Measurements from ENCODE around the gene IL9.

Gene IL9

DNA sequence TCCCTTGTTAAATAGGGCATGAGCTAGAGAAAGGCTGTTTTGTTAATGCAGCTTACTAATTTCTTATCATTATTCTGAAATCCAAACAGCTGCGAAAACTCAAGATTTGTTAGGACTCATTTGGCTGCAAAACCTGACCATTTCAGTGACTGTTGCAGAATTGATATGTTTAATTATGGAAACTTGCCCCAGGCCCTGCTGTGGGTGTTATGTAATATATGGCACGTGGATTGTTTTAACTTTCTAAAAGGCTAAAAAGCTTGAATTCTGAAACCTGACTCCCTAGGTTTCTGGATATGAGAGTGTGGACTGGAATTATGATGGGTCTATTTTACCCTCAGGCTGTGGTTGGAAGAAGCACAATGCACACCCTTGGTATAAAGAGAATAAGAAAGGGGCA, 4.4 kb downstream of the IL9 start:
- no peak for DNase-seq (ENCODE audit: low read depth in 2 of 2)

DNA sequence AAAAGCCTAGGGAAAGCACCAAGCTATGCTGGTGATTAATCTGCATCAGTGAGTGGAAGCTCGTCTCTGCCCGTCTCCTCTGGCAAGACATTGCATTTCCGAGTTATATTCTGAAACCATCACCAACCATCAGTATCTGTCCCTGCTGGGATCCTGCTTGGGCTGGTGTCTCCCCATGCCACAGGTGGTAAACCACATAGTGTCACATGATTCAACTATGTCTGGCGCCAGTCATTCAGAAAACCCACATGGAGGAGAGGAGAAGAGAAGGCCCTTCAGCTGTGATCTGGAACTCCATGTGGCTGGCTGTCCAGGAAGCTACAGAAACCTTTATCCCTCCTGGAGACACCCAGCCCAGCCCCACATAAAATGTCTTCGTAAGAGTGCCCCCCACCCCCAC, 4.8 kb downstream of the IL9 start:
- no peak for DNase-seq (ENCODE audit: low read depth in 2 of 2)

DNA sequence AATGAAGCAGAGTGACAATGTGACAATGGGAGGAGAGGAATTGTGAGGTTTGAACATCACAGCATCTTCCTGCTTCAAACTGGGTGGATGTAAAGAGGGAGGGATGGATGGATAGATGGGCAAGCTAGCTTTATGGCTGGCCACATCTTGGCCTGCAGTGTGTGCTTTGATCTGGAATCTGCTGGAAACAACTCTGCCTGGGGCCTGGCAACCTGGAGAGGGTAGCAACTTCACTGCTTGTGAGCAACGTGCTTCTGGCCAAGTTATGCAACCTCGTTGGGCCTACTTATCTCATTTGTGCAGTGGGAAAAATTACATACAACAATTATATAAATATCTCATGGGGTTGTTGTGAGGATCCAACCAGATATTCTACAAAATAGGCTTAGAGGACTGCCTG, 5.3 kb downstream of the IL9 start:
- no peak for DNase-seq (ENCODE audit: low read depth in 2 of 2)

DNA sequence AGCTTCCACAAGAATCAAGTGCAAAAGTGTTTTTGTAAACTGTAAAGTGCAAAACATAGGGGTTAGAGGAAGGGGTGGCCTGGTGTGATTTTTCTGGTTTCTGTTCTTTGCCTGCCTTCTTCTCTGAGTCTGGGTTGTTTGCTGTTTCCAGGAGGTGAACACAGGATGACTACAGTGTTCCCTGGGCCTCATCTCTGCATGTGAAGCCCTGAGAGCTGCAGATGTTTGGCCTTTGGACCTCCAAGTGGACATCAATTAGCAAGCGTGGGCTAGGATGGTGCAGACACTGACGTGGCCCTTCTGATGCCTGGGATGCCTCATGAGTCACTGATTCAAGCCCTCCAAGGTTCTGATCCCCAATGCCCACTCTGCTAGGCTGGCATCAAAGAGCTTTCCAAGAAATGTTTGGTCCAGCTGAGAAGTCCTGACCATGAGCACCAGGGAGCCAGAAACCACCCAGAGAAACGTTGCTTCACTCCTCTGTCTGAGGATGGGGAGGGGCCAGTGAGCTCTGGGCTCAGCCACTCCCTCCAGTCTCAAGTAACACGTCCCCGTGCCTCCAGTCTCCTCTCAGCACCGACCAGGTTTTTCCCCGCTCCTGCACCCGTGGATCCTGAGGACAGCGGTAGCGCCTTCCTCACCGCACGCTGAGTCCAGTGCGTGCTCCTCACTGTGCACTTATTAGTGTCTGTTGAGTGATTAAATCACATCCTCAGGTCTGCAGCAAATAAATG, 7.6 kb downstream of the IL9 start:
- DNase-seq (ENCODE audit: low read depth in 2 of 2) = no peak

DNA sequence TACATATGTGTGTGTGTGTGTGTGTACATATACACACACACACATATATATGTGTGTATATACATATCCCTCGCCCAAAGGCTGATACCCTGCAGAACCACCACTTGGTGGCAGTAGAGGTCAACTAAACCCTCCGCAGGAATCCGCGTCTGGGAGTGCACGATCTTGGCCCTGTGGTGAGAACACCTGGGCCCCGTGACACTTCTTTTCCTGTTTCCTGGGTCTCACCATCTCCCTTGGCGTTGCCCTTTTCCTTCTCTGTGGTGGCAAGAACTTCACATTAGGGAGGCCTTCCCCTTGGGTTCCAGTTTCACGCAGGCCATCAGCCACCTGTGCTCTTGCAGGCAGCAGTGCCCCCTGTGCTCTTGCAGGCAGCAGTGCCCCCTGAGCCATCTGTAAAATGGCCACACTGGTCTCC, 8.2 kb downstream of the IL9 start:
- DNase-seq (ENCODE audit: low read depth in 2 of 2) = peak; percentile 23 to 26

DNA sequence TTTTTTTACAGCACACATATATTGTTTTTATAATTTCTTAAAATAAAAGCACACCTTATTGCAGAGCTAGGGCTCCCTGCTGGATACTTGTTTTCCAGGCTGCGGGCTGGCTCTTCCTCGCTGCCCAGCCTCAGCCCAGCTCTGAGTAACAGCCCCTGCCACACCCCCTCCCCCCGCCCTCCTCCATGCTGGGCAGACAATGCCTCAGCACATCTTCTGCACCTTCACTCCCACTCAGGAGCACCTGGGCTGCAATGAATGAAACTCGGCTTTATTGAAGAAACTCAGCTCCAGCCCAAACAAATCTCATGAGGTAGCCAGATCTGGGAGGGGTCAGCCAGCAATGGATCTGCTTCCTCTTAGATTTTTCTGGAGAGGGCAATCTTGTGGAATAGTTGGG, 9.5 kb downstream of the IL9 start:
- DNase-seq (ENCODE audit: low read depth in 2 of 2) = no peak

DNA sequence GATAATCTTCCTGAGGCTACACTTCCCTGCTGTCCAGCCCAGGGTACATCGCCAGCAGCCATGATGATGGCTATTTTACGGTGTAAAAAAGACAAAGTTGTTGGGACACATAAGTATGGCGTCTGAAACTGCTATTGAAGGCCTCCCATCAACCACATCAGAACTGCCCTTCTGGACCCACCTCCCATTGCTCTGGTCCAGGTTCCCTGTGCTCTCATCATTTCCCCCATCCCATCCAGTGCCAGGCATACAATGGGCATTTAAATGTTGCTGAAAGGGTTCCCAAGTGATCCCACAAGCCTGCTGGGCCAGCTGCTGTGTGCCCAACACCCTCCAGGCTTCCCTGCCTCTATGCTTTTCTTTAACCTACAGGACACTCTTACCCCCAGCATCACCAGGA, 10.6 kb downstream of the IL9 start:
- no peak for DNase-seq (ENCODE audit: low read depth in 2 of 2)

DNA sequence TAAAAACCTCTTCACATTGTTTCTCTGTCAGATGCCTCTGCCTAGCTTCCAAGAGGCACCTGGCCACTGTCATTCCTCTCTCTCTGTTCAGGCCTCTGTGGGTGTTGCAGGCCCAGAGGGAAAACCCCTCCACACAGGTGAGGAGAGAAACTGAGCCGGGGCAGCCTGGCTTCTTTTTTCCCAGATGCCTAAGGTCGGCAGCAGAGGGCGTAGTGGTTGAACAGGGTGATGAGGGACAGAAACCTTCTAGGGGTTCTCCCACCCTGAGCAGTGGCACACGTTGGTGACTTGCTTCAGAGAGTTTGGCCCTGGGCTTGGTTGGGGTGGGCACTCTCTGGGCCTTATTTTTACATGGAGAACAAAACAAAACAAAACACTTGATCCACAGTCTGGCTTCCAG, 12.2 kb downstream of the IL9 start:
- no peak for DNase-seq (ENCODE audit: low read depth in 2 of 2)

DNA sequence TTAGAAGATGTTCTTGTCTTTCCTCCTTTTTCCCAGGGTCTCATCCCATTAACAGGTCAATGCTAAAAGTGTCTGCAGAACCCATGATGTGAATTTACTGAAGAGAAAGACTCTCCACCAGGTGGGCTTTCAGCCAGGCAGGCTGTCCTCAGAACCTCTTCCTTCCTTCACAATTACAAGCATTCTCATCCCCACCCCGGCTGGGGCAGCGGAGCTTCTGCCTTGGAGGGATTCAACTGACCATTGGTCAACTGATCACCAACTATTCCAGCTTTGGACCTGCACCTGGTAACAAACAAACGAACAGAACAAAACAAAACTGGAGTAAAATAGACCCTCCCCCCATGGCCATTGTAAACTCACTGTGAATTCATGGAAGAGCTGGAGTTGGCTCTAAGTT, 12.6 kb downstream of the IL9 start:
- no peak for DNase-seq (ENCODE audit: low read depth in 2 of 2)

DNA sequence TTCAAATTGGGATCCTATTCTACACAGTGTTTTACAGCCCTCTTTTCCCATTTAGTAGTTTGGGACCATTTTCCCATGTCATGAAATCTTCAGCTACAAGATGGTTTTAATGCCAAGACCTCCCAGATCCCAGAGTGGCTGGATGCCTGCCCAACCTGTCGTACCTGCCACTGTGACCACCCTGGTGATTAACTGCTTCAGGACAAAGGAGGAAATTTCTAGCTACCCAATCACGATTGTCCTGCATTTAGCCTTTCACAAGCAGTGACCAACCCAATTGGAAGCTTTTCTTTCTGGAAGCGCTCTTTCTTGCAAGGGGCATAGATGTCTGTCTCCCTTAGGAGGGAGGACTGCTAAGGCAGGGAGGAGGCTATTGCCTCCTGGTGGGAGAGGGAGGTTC, 13.8 kb downstream of the IL9 start:
- no peak for DNase-seq (ENCODE audit: low read depth in 2 of 2)

DNA sequence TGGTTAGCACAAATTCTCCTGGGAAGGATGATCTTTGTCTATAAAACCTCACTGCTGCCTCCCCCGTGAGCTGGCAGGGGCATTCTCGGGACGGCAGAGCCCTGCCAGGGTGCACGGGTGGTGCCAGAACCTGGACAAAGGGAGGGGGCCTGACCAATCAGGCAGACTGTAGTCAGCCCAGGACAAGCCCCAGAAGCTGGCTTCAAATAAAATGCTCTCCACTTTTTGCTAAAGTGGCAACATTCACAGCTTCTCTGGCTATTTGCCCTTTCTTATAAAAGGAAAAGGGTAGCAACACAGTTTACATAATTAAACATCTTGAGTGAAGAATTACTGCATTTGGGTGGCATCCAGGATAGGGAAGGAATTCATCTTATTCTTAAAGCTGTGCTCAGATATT, 14.4 kb downstream of the IL9 start:
- no peak for DNase-seq (ENCODE audit: low read depth in 2 of 2)

DNA sequence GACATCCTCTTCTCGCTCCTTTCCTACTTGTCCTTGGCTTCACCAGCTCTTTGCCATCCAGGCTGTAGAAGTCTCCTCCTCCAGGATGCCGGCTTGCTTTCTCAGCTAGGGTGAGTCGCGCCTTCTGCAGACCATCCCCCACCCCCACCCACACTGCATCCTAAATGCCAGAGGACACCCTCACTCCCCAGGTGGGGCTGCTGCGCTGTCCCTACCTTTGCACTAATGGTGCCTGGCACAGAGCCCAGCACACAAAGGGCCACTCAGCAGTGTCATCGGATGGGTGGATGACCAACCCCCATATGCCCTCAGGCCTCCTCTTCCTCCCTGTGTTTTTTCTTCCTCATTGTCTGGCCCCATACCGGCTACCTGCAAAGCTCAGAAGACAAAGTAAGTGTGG, 14.8 kb downstream of the IL9 start:
- no peak for DNase-seq (ENCODE audit: low read depth in 2 of 2)

DNA sequence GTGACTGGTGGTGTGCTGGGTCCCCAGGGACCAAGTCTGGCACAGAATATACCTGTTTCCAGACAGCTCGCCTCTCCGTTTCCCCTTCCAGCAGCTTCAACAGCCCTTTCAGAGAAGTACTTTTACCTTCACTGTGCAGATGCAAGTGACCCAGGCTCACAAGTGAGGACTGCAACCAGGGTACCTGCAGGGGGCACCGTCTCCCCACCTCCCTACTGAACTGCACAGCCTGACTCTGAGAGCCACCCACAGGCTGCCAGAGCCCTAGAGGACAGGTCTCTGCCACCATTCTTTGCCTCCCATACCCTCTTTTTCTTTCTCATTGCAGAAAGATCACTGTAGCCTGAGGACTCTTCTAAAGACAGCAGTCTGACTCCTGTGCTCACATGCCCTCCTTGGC, 15.4 kb downstream of the IL9 start:
- DNase-seq (ENCODE audit: low read depth in 2 of 2) = no peak

DNA sequence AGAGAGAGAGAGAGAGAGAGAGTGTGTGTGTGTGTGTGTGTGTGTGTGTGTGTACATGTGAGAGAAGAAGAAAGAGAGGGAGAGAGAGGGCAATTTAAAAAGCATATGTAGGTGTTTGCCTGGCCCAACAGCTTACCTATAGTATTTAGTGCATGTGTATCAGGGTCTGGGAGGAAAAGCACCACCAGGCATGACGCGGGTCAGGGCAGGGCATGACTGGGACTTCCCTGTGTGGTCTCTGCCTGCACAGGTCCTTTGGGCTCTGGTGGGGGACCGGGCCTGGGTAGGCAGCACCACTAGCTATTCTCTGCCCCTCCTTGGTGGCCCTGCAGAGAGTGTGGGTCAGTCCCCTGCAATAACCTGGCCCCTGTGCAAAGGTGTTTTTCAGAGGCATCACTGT, 16.1 kb downstream of the IL9 start:
- no peak for DNase-seq (ENCODE audit: low read depth in 2 of 2)

DNA sequence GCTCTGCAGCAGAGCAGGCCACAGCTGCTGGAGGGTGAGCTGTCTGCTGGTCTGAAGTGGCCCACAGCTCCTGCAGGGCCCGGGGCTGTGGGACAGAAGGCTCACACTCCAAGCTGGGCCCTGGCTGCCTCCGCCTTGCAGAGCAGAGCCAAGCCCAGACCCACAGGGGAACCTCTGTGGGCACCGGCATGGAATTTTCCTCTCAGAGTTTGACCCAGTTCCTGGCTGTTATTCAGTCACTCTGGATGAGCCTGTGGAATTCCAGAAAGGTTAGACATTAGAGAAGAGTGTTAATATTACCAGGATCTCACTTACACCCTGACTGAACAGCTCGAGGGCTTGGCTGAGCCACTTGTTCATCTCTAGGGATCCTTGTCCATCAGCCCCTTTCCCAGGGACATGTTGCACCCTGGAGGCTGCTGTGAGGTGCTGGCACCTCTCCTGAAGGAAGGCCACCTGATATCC, 17.5 kb downstream of the IL9 start:
- DNase-seq (ENCODE audit: low read depth in 2 of 2) = no peak

DNA sequence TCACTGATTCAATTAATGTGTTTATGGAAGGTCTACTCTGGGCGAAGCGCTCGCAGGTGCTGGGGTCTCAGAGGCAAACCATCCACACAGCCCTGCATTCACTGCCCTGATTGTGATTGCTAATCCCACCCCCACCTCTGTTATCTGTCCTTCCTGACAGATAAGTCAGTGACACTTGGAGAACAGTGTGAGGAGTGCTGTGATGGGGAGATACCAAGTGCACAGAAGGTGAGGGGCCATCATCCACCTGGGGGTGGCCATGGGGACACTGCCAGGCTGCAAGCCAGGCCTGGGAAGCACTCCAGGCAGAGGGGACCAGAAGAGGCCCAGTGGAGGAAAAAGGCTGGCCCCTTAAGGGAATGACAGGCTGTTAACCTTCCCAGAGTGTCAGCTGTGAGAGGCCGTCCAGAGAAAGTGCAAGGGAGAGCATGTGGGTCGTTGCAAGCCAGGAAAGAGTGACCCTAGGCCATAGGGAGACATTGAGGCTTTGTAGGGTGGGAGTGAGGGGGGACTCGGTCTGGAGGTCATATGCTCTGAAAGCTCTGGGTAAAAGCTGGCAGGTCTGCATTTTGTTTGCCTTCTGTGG, 18.0 kb downstream of the IL9 start:
- no peak for DNase-seq (ENCODE audit: low read depth in 2 of 2)

DNA sequence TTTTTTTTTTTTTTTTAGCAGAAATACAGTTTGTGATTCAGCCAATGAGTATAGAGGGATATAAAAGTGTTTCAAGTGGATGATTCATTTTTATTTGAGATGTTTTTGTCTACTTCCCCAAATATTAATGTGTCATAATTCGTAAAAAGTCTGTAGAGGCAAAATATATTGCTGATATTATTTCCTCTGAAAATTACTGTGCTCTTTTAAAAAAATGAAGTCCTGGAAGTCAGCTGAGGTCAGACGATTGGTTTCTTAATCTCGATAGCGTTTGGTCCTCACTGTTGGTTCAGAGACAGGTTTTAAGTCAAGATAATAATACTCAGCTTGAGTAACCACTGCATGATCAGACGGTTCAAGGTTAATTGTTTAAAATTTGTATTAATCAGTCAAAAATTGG, 19.5 kb downstream of the IL9 start:
- no peak for DNase-seq (ENCODE audit: low read depth in 2 of 2)

DNA sequence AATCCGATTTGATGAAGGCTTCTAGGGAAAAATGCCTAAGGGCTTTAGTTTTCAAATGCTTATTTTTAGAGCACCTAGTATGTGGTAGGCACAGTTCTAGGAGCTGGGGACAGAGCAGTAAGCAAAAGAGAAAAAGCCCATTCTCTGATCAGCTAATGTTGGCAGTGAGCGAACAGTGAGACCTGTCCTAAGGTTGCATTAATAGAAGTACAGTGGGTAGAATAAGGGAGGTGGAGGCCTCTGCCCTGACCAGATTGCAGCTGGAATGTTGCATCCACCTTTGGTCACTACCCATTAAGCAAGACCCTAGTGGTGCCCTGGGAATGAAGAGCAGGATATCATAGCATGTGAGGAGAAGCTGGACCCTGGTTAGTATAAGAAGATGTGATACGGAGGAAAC, 20.1 kb downstream of the IL9 start:
- DNase-seq (ENCODE audit: low read depth in 2 of 2) = no peak

DNA sequence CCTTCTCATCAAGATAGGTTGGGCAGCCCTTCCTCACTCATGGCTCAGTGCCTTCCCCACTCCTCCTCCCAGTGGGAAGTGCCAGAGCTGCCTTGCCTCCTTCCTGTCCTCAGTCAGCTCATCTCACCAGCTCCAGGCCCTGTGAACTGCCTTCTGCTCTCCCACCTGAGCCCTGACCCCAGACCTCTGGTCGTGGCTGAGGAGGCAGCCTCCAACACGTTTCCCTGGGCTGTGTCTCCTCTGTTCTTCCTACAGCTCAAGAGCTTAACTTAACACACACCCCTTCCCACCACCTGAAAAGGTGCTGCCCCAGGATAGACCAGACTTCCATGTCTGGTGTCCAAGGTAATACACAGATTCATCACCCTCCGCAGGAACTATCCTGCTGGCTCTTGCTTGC, 21.2 kb downstream of the IL9 start:
- DNase-seq (ENCODE audit: low read depth in 2 of 2) = no peak

DNA sequence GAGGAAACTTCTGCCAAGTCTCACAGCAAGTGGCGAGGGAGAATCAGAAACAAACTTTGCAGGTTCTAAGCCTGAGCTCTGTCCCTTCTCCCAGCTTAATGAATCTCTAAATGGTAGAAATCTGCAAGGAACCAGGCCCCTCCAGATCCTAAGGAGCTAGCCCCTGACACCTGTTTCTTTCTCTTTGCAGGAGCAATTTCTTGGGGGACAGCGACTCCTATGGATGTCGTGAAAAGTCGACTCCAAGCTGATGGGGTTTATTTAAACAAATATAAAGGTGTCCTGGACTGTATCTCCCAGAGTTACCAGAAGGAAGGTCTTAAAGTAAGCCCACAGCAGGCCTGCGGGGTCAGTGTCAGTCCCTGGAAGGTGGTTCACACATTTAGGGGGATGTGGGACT, 21.8 kb downstream of the IL9 start:
- DNase-seq (ENCODE audit: low read depth in 2 of 2) = no peak

DNA sequence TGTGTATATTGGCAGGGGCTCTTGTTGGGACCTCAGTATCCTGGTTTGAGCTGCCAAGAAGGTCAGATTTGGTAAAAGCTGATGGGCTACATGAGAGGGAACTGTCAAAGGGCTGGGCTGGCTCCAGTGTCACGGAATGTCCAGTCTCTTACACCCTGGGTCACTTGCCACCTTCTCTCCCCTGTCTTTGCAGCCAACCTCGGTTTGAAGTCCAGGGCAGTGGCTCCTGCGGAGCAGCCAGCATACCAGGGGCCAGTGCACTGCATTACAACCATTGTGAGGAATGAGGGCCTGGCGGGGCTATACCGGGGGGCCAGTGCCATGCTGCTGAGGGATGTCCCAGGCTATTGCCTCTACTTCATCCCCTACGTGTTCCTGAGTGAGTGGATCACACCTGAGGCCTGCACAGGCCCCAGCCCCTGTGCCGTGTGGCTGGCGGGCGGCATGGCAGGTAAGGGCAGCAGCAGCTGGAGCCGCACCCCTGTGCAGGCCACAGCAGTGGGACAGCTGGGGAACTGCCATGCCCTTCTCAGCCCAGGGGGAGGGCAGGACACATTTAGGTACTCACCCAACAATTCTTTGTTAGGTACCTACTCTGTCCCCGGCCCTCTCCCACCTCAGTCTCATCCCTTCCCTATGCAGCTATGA, 24.2 kb downstream of the IL9 start:
- DNase-seq (ENCODE audit: low read depth in 2 of 2) = no peak

DNA sequence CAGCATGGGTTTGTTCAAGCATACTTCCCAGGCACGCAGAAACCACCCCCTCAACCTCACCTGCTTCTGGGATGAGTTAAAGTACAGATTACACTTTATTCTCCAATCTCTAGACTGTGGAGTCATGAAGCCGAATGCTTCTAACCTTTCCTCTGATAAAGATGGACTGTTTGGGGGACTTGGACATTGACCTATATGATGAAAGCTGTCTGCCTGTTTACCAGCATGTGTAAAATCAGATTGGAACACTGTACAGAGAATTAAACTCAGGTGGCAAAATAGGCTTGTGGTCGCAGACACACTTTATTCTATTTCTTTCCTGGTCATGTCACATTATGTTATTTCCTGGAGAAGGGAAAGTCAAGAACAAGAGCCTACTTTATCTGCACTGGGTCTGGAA, 25.7 kb downstream of the IL9 start:
- no peak for DNase-seq (ENCODE audit: low read depth in 2 of 2)

DNA sequence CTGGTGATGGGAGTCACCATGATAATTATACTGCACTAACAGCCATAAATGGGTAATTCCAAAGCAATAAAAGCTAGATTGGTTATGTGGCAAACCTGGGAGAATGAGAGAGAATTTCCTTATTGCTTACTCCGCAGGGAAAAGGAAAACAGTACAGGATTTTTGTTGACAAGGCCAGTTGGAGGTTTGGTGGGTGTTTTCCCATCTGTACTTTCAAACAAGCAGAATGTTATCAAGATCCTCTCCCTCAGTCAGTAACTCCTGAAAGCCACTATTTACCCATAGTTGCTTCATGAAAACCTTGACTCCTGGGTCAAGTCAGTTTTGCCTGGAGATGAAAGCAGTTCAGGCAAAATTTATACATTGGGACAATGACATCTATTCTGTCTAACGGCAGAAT, 26.4 kb downstream of the IL9 start:
- DNase-seq (ENCODE audit: low read depth in 2 of 2) = no peak
